ENCODE data around the gene ZNF687.

GRCh38 chr1:151309811-151310323, 27.8 kb downstream of the ZNF687 start:
- TF ChIP-seq, protein P1, sequence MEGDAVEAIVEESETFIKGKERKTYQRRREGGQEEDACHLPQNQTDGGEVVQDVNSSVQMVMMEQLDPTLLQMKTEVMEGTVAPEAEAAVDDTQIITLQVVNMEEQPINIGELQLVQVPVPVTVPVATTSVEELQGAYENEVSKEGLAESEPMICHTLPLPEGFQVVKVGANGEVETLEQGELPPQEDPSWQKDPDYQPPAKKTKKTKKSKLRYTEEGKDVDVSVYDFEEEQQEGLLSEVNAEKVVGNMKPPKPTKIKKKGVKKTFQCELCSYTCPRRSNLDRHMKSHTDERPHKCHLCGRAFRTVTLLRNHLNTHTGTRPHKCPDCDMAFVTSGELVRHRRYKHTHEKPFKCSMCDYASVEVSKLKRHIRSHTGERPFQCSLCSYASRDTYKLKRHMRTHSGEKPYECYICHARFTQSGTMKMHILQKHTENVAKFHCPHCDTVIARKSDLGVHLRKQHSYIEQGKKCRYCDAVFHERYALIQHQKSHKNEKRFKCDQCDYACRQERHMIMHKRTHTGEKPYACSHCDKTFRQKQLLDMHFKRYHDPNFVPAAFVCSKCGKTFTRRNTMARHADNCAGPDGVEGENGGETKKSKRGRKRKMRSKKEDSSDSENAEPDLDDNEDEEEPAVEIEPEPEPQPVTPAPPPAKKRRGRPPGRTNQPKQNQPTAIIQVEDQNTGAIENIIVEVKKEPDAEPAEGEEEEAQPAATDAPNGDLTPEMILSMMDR (conservative IDR thresholded peaks at IDR 0.05; ENCODE audit: low read depth, low read length) = no peak
- TF ChIP-seq EZH2 (IDR thresholded peaks at IDR 0.05; ENCODE audit: borderline replicate concordance, low read depth, low read length, poor library complexity, severe bottlenecking) = no peak

Data from A673 (cell line).